NCI-H1417 (cell line): ENCODE measurements around the gene SLC2A2.
"Not testable (repeated sequence)": the region's sequence is repeated elsewhere in the genome, so short reads cannot be mapped to it uniquely, and the experiment has no call there.

Experiments used
- DNase-seq, 3 experiments: peaks; one replicate each; lab custom pipeline; 2025; lab: John Stamatoyannopoulos, UW

Gene SLC2A2

DNA sequence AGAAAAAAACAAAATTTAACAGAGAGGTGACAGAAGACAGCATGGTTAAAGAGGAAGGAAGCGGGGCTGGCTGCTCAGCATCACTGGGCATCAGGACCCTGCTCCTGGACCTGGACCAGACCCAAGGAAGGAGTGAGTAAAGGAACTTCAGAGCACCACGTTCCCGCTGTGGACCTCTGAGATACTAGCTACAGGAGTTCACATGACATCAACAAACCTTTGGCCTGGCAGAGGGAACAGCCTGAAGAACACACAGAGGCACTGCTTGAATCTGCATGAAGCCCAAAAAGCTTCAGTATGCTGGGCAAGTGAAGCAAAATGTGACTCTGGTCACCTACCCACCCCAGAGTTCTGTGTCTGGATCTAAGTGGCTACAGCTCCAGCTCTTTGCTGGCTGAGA, 38.1 kb downstream of the SLC2A2 start:
- DNase-seq, result no peak

DNA sequence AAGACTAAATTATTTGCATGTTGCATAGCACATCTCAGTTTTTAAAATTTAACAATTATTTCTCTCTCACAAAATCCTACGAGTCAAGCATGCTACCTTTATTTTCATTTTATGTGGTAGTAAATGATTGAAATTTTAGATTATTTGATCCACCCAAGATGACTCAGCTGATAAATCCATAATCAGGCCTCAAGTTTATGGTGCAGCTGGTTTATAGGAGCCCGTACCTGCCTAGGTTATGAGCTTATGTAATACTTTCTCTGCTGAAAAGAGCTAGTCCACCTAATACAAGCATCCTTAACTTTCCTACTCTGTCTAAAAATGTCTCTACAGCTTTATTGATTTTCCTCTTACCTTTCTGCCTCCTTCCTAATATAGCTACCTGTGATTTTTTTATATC, 41.2 kb downstream of the SLC2A2 start:
- DNase-seq, result no peak

DNA sequence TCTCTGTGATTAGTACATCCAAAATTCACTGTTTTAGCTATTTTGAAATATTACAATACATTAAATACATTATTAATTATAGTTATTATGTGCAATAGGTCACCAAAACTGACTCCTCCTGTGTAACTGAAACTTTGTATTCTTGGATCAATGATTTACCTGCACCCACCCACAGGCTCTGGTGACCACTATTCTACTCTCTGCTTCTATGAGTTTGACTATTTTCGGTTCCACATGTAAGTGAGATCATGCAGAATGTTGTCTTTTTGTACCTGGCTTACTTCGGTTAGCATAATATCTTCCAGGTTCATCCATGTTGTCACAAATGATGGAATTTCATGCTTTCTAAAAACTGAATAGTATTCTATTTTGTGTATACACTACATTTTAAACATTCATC, 43.8 kb downstream of the SLC2A2 start:
- DNase-seq, result no peak

DNA sequence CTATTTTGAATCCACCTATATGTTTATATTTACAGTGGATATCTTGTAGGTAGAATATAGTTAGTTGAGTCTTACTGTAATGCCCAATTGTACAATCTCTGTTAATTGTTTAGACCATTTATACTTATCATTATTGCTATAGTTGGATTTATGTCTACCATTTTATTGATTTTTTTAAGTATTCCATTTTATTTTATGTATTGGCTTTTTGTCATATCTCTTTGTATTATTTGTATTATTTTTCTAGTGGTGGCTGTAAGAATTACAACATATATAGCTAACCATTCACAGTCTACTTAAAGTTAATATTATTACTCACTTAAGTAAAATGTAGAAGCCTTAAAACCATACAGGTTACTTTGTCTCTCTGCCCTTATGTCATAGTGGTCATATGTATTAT, 46.1 kb downstream of the SLC2A2 start:
- no peak for DNase-seq

DNA sequence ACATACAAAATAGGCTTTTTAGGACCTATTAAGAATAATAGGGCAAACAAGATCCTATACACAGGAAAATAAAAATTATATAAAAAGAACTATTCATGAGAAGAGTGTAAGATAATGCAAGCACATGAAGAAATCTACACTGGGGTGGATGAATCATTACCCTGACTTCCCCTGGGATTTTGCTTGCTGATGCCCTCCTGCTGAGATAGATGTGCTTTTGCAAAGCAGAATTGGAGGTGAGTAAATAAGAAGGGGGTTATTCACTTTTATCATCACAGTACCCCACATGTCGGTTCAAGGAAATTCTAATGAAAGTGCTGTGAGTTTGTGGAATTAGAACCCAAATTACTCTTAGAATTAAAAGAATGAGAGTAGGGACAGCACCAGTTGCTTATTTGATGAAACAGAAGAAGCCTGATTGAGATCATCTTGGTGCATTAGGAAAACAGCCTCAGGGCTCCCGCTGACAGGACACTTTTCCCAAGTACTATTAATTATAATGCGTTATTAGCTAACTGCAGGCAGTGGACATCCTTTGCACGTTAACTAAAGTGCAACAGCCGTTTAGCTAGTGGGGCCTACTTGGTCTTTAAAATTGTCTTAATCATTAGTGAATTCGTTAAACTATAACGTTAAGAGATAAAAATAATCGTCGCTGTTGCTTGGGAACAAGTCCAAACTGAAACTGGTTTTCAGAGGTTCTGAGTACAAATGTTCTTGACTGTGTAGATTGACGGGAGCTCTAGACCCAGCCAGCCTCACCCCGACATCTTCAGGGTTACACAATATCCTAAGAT, 48.4 kb downstream of the SLC2A2 start:
- peak in 2 of 3 experiments; percentile 83 to 95 for DNase-seq

DNA sequence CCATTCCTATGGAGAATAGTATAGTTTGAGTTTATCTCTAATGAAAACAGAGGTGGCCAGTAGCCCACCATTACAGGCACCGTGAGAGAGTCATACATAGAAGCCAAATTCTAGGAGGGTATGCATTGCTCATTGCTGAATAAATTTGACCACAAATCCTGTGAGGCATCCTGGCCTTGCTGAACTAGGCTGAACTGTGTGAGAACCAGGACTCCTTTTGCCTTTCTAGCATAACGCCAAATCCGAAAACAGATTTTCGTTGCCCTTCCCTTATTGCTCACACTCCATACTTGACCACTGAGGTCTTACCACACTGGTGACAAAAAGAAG, 50.4 kb downstream of the SLC2A2 start:
- no peak for DNase-seq

DNA sequence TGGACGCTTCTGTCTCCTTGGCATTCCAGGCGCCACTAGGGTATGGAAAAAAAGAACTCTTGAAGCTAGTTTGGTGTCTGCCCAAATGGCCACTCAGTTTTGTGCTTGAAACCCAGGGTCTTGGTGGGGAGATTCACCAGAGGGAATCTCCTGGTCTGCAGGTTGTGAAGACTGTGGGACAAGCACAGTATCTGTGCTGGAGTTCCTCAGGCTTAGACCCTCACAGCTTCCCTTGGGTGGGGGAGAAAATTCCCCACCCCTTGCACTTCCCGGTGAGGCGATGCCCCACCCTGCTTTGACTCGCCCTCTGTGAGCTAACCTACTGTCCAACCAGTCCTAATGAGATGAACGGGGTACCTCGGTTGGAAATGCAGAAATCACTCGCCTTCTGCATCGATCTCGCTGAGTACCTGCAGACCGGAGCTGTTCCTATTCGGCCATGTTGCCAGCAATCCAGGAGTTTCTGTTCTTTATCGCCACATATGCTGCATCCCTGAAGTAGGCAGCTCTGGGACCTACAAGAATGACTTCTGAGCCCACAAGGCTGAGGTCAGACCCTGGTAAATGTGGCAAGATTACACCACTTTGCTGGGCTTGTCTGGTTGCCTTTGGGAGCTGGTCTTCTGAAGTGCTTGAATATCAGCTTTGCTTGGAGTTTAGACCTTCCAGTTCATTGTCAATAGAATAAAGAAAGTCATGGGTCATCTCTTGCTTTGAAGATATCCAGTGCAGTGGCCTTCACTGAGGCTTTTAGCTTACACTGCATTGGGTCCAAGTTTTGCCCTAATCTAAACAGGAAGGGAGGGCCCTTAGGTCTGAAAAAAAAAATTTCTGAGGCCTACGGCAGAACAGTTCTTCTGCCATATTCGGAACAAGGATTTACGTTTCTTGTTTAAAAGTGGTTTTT, 51.0 kb downstream of the SLC2A2 start:
- no peak for DNase-seq

DNA sequence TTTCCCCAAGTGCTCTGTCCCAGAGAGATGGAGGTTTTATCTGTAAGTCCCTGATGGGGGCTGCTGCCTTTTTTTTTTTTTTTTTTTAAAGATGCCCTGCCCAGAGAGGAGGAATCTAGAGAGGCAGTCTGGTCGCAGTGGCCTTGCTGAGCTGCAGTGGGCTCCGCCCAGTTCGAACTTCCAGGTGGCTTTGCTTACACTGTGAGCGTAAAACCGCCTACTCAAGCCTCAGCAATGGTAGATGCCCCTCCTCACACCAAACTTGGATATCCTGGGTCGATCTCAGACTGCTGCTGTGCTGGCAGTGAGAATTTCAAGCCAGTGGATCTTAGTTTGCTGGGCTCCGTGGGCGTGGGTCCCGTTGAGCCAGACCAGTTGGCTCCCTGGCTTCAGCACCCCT, 51.6 kb downstream of the SLC2A2 start:
- DNase-seq, result no peak

DNA sequence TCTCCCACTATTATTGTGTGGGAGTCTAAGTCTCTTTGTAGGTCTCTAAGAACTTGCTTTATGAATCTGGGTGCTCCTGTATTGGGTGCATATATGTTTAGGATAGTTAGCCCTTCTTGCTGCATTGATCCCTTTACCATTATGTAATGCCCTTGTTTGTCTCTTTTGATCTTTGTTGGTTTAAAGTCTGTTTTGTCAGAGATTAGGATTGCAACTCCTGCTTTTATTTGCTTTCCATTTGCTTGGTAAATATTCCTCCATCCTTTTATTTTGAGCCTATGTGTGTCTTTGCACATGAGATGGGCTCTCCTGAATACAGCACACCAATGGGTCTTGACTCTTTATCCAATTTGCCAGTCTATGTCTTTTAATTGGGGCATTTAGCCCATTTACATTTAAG, 53.6 kb downstream of the SLC2A2 start:
- not testable (repeated sequence) for DNase-seq

DNA sequence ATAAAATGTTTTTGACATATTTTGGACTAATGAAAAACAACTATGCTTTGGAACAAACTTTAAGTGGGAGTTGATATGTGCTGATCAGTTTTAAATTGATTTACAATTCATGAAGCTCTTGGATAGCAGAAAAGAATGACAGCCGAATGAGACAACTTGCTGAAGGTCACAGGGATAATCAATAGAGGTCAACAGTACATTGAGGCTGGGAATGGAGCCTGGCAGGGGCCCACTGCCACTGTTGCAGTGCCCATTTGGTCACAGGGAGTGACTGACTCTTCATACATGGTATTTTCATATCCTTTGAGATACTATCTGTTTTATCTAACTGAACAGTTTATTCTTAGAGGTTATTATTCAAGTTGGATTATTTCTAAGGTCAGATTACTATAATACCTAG, 59.4 kb downstream of the SLC2A2 start:
- no peak for DNase-seq

DNA sequence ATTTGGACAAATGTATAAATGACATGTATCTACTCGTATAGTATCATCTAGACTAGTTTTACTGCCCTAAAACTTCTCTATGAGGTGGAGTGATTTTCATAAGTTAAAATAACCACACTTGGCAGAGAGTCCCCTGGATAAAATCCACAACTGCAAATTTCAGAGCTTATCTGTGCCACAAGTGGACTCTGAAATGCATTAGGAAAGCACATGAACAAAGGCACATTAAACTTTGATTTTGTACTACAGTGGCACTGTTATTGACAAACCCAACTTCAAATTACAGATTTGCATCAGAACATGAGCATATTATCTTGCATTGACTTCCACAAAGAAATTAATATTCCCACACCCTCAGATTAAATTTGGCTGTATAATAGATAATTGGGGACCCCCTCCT, 60.0 kb downstream of the SLC2A2 start:
- no peak for DNase-seq

DNA sequence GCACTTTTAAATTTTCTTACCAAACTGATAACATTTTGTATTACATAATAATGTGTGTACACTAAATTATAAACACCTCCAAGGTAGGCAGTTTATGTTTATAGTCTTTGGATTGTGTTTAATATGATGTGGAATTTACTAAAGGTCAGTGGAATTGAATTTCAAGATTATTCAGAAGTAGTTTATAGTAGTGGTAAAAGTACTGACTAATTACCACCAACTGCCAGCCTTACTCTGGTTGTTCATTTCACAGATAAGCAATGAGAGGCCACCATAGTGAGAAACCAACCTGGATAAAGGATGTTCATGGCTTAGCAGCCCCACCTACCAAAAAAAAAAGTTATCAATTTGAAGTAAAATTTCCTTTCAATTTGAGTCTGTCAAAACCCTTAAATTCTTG, 64.1 kb downstream of the SLC2A2 start:
- no peak for DNase-seq

DNA sequence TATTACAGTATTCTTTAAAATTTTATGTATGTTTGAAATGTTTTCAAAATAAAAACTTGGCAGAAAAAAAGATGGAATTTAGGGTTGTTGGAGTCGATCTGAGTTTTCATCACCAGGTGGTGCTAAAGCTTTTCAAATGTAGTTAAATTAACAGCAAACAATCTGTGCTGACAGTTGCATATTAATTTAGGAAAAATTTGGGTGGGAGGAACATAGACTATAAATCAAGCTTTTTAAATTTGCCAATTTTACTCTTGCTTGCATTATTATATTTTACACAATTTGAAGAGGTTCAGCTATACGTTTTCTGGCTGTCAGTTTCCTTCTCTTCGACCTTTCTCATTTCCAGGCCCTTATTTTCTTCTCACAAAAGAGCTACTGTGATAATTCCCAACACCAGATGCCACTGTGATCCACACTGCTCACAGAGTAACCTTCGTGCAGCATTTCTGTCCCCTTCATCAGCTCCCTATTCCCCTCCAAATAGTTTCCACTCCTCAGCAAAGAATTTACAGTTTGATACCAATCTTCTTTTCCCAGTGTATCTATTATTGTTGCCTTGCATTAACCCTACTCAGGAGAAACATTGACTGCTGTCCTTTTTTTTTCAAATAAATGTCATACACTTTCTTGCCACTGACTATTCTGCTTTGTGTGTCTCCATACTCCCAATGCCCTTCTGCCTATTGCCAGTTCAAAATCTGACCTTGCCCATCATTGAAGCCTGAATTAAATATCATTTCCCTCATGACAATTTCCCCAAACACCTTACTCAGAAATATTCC, 64.7 kb downstream of the SLC2A2 start:
- peak; percentile 21 to 68 (median 54) for DNase-seq

DNA sequence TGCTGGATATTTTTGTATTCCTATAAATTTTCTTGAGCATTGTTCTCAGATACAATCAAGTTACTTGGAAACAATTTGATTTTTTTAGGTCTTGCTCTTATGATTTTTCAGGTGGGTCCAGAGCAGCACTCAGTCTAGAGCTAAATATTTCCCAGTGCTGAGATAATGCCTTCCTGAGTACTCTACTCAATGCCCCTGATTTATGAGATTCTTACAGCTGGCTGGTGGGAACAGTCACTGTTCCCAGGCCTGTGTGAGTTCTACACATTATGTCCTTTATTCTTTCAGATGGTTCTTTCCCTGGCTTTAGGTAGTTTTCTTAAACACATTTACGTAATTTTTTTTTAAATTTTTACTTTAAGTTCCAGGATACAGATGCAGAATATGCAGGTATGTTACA, 67.1 kb downstream of the SLC2A2 start:
- no peak for DNase-seq

DNA sequence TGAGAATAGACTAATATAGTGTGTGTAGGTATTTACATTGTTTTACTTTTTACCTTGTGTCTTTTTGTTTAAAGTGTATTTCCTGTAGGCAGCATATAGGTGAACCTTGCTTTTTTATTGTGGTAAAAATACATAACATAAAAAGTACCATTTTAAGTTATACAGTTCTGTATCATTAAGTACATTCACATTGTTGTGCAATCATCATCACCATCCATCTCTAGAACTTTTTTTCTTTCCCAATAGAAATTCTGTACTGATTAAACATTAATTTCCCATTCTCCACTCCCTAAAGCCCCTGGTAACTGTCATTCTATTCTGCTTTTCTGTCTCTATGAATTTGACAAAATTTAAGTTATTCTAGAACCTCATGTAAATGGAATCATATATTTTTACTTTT, 69.9 kb downstream of the SLC2A2 start:
- no peak for DNase-seq

DNA sequence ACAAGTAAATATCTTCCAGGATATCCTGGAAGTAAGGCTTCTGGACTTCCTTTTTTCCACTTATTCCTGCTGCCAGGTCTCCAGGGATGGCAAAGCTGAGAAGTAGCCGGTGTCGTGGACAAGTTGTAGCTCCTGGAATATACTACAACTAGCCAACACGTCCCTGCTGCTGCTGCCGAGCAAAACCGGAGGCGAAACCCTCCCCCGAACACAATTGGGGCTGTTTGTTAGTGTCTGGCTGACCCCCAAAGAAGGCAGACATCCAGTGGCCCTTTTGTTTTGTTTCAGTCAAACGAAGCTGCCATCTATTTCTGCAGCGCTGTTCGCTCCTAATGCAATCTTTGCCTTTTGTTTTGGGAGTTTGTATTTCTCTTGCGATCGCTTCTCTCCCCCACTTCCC, 72.8 kb downstream of the SLC2A2 start:
- no peak for DNase-seq

DNA sequence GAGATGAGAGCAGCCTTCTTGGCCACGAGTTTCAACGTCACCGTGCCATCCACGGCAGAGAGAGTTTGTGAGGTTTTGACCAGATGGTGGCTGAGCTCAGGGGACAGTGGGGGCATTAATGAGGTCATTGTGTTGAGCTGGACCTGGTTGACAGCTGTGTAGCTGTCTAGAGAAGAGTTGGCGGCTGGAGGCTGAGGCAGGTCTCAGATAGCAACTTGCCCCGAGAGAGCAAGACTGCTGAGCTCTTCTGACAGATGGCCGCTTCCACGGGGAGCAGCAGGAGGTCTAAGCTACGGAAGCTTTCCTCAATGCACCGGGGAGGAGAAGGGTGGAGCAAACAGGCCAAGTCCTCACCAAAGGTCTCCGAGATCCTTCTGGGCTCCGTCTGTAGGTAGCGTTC, 73.3 kb downstream of the SLC2A2 start:
- DNase-seq, result no peak

DNA sequence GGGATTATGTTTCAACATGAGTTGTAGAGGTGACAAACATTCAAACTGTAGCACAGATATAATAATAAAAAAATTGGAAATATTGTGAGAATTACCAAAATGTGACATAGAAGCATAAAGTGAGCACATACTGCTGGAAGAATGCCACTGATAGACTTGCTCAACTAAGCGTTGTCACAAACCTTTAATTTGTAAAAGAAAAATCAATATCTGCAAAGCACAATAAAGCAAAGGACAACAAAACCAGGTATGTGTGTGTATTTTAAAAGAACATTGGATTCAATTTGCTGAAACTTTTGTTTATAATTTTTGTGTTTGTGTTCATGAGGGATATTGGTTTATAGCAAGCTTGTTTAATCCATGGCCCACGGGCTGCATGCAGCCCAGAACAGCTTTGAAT, 77.3 kb downstream of the SLC2A2 start:
- DNase-seq, result no peak

DNA sequence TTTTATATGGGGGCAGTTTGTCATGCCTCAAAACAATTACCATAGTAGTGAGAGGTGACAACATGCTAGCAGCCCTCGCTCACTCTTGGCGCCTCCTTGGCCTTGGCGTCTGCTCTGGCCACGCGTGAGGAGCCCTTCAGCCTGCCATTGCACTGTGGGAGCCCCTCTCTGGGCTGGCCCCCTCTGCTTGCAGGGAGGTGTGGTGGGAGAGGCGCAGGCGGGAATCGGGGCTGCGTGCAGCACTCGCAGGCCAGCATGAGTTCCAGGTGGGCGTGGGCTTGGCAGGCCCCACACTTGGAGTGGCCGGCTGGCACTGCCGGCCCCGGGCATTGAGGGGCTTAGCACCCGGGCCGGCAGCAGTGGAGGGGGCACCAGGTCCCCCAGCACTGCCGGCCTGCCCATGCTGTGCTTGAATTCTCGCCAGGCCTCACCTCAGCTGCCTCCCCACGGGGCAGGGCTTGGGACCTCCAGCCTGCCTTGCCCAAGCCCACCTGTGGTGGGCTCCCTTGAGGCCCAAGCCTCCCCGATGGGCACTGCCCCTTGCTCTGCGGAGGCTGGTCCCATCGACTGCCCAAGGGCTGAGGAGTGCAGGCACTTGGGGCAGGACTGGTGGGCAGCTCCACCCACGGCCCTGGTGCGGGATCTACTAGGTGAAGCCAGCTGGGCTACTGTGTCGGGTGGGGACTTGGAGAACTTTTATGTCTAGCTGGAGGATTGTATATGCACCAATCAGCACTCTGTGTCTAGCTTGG, 79.3 kb downstream of the SLC2A2 start:
- no peak for DNase-seq
